Urinary bladder (tissue), 4 donors: ENCODE results near the gene FAM20A. TPM values are rescaled to one million over a fixed set of nuclear protein-coding genes. Genes with fewer than 3 reads are reported as not detected.

Experiments used
- DNase-seq: peaks from one replicate; pipeline ENCODE4 v3.0.0-alpha.2; 2015; ENCODE audit errors: extremely low spot score
- H3K27ac ChIP-seq: one replicate; pipeline ENCODE4 v1.5.1; 2013; ENCODE audit warnings: low read depth, mild to moderate bottlenecking, moderate library complexity
- H3K36me3 ChIP-seq: one replicate; pipeline ENCODE4 v1.6.1; 2013; ENCODE audit warnings: mild to moderate bottlenecking, moderate library complexity; ENCODE audit not compliant: insufficient read depth
- H3K4me1 ChIP-seq: one replicate; pipeline ENCODE4 v1.6.1; 2013; ENCODE audit warnings: mild to moderate bottlenecking, moderate library complexity; ENCODE audit not compliant: insufficient read depth
- H3K4me3 ChIP-seq: one replicate; pipeline ENCODE4 v1.5.1; 2013; ENCODE audit warnings: low read depth, low read length
- WGBS: extraction: QIAGEN DNeasy Blood & Tissue Kit; methylation state at CpG from one replicate; pipeline ENCODE4 v1.1.7; 2013; 5-methylcytosine and 5-hydroxymethylcytosine counted together
- polyA plus RNA-seq: library from polyadenylated mRNA; stranded (reverse); fragments of 200-250 nt; gene quantifications from one replicate; pipeline ENCODE4 v1.2.3, GENCODE V29; 2013
- total RNA-seq: library from RNA; depleted of rRNA; stranded (reverse); fragments of >200 nt; gene quantifications from one replicate; pipeline ENCODE4 v1.2.3, GENCODE V29; 2014
- donor health status: healthy with polysubstance abuse.
- donor health status: healthy.

FAM20A gene
- total and polyA plus RNA-seq, 2 donors: 5.4 to 6.1 TPM

GRCh38 chr17:68576137-68576536 is 25.0 kb downstream of the FAM20A start:
- H3K36me3 ChIP-seq: no peaks in the 10 kb centered on the region
- no peak for DNase-seq
- H3K4me1 ChIP-seq: no peaks in the 10 kb centered on the region
- 98% methylated on average over 2 of the region's 2 CpGs for WGBS
- H3K4me3 ChIP-seq: no peak overlapping the region
- H3K27ac ChIP-seq: no peak overlapping the region

- no peaks in the 10 kb centered on the region for H3K4me1 ChIP-seq
- no peaks in the 10 kb centered on the region for H3K36me3 ChIP-seq
- no peak for DNase-seq
- H3K4me3 ChIP-seq: no peak overlapping the region
- 98% methylated on average over 1 of the region's 1 CpG for WGBS
- no peak overlapping the region for H3K27ac ChIP-seq
Measured at GRCh38 chr17:68573338-68573737, 27.8 kb downstream of the FAM20A start.

GRCh38 chr17:68572138-68572842 is 28.9 kb downstream of the FAM20A start:
- DNase-seq: no peak
- Histone ChIP-seq H3K4me3 (no peak overlapping the region), H3K4me1 (no peaks in the 10 kb centered on the region)

GRCh38 chr17:68570526-68570925 is 30.6 kb downstream of the FAM20A start:
- H3K36me3 ChIP-seq: no peaks in the 10 kb centered on the region
- no peak overlapping the region for H3K27ac ChIP-seq
- H3K4me3 ChIP-seq: no peak overlapping the region
- H3K4me1 ChIP-seq: no peaks in the 10 kb centered on the region
- DNase-seq: no peak
- WGBS: 54% methylated on average over 1 of the region's 1 CpG

More at GRCh38 chr17:68572138-68572842, 28.9 kb downstream of the FAM20A start:
- H3K27ac ChIP-seq: no peak overlapping the region
- H3K36me3 ChIP-seq: no peaks in the 10 kb centered on the region
- 91% methylated on average over 6 of the region's 6 CpGs for WGBS

GRCh38 chr17:68569346-68569745 is 31.8 kb downstream of the FAM20A start:
- Histone ChIP-seq H3K36me3 (no peaks in the 10 kb centered on the region), H3K27ac (no peak overlapping the region), H3K4me1 (no peaks in the 10 kb centered on the region), H3K4me3 (no peak overlapping the region)
- no peak for DNase-seq

- no peak overlapping the region for H3K4me3 ChIP-seq
- no peaks in the 10 kb centered on the region for H3K4me1 ChIP-seq
- 67% methylated on average over 2 of the region's 2 CpGs for WGBS
- H3K27ac ChIP-seq: no peak overlapping the region
- H3K36me3 ChIP-seq: no peaks in the 10 kb centered on the region
- no peak for DNase-seq
Measured at GRCh38 chr17:68568581-68568980, 32.6 kb downstream of the FAM20A start.

- no peaks in the 10 kb centered on the region for H3K4me1 ChIP-seq
- no peak overlapping the region for H3K4me3 ChIP-seq
- DNase-seq: no peak
- no peak overlapping the region for H3K27ac ChIP-seq
- WGBS: 97% methylated on average over 8 of the region's 8 CpGs
- no peaks in the 10 kb centered on the region for H3K36me3 ChIP-seq
Measured at GRCh38 chr17:68567581-68567980, 33.6 kb downstream of the FAM20A start.

- 51% methylated on average over 3 of the region's 3 CpGs for WGBS
- Histone ChIP-seq H3K4me1 (no peaks in the 10 kb centered on the region), H3K4me3 (no peak overlapping the region), H3K36me3 (no peaks in the 10 kb centered on the region), H3K27ac (no peak overlapping the region)
- DNase-seq: no peak
Measured at GRCh38 chr17:68567035-68567434, 34.1 kb downstream of the FAM20A start.

GRCh38 chr17:68566442-68566738 is 34.8 kb downstream of the FAM20A start:
- Histone ChIP-seq H3K4me3 (no peak overlapping the region), H3K4me1 (no peaks in the 10 kb centered on the region), H3K36me3 (no peaks in the 10 kb centered on the region), H3K27ac (no peak overlapping the region)
- no peak for DNase-seq
- WGBS: 69% methylated on average over 2 of the region's 2 CpGs

- no peak for DNase-seq
- WGBS: 77% methylated on average over 3 of the region's 3 CpGs
- Histone ChIP-seq H3K4me1 (no peaks in the 10 kb centered on the region), H3K4me3 (no peak overlapping the region), H3K36me3 (no peaks in the 10 kb centered on the region), H3K27ac (no peak overlapping the region)
Measured at GRCh38 chr17:68565661-68566441, 35.3 kb downstream of the FAM20A start.

- Histone ChIP-seq H3K4me3 (no peak overlapping the region), H3K36me3 (no peaks in the 10 kb centered on the region), H3K27ac (no peak overlapping the region), H3K4me1 (no peaks in the 10 kb centered on the region)
- WGBS: 86% methylated on average over 8 of the region's 8 CpGs
- no peak for DNase-seq
Measured at GRCh38 chr17:68564415-68565111, 36.6 kb downstream of the FAM20A start.

GRCh38 chr17:68562736-68563135 is 38.4 kb downstream of the FAM20A start:
- WGBS: 84% methylated on average over 4 of the region's 4 CpGs
- H3K27ac ChIP-seq: no peak overlapping the region
- no peaks in the 10 kb centered on the region for H3K36me3 ChIP-seq
- no peak overlapping the region for H3K4me3 ChIP-seq
- H3K4me1 ChIP-seq: no peaks in the 10 kb centered on the region
- DNase-seq: no peak

GRCh38 chr17:68560966-68561720 is 40.0 kb downstream of the FAM20A start:
- Histone ChIP-seq H3K4me3 (no peak overlapping the region), H3K4me1 (no peaks in the 10 kb centered on the region), H3K27ac (no peak overlapping the region), H3K36me3 (no peaks in the 10 kb centered on the region)
- no peak for DNase-seq
- 56% methylated on average over 3 of the region's 3 CpGs for WGBS
